Neutrophil (primary cell): ENCODE results near the gene ID1.

Experiments
- H3K27ac ChIP-seq: fragments of 200-600 bp; sonication (generic); 2 replicates; pipeline ENCODE4 v1.5.1; 2016; ENCODE audit warnings: mild to moderate bottlenecking, moderate library complexity
- H3K27me3 ChIP-seq: fragments of 200-600 bp; sonication (generic); 2 replicates; pipeline ENCODE4 v1.6.0; 2016; ENCODE audit warnings: mild to moderate bottlenecking
- H3K36me3 ChIP-seq: fragments of 200-600 bp; sonication (generic); 2 replicates; pipeline ENCODE4 v1.5.1; 2017
- H3K4me1 ChIP-seq, 2 experiments: fragments of 200-600 bp in 1 of 2; sonication (generic) in 1 of 2; 1 replicate in 1 of 2; 2 replicates in 1 of 2; pipeline versions ENCODE4 v1.5.1 to v1.6.1; 2013 to 2016; ENCODE audit warnings: low read depth in 1 of 2, low read length in 1 of 2, mild to moderate bottlenecking in 1 of 2, moderate library complexity in 1 of 2; ENCODE audit not compliant: control insufficient read depth in 1 of 2, insufficient read depth in 1 of 2
- H3K4me3 ChIP-seq, 2 experiments: fragments of 200-600 bp in 1 of 2; sonication (generic) in 1 of 2; 1 replicate in 1 of 2; 2 replicates in 1 of 2; pipeline ENCODE4 v1.5.1; 2013 to 2016; ENCODE audit warnings: low read depth in 1 of 2, low read length in 1 of 2, mild to moderate bottlenecking in 1 of 2, moderate library complexity in 1 of 2
- H3K9me3 ChIP-seq: fragments of 200-600 bp; sonication (generic); 2 replicates; pipeline ENCODE4 v1.5.1; 2016
- TF ChIP-seq, protein P1 (sequence below): fragments of 200-600 bp; sonication (generic); IDR thresholded peaks from 2 replicates; pipeline ENCODE4 v1.5.1; 2016; ENCODE audit warnings: antibody characterized with exemption

The ID1 gene

DNA sequence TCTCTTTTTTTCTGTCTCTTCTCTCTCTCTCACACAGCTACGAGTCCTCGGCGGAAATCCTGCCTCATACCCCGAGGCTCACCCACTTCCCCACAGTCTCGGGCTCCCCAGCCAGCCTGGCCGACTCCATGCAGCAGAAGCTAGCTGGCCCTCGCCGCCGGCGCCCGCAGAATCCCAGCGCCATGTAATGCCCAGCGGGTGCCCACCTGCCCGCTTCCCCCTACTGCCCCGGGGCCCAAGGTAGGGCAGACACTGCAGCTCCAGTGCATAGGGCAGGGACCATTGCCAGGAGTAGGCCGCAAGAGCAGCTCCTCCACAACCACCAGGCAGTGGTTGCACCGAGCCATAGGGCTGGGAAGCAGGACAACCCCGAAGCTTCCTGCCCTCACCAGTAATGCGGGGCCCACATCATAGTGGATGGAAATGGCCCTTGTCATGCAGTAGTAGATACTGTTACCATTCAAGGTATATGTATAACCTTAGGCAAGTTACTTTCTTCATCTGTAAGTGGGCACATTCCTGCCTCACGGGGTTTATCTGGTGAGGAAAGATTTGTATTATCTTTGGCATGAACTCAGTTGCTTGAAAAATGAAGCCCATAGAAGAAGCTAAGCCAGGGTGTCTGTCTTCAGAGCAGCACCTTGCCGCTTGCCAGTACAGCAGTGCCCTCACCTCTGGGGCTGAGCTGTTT lies 36.9 kb upstream of the ID1 start:
- H3K27ac ChIP-seq, result peak overlapping the region; percentile 38
- TF ChIP-seq, protein P1, sequence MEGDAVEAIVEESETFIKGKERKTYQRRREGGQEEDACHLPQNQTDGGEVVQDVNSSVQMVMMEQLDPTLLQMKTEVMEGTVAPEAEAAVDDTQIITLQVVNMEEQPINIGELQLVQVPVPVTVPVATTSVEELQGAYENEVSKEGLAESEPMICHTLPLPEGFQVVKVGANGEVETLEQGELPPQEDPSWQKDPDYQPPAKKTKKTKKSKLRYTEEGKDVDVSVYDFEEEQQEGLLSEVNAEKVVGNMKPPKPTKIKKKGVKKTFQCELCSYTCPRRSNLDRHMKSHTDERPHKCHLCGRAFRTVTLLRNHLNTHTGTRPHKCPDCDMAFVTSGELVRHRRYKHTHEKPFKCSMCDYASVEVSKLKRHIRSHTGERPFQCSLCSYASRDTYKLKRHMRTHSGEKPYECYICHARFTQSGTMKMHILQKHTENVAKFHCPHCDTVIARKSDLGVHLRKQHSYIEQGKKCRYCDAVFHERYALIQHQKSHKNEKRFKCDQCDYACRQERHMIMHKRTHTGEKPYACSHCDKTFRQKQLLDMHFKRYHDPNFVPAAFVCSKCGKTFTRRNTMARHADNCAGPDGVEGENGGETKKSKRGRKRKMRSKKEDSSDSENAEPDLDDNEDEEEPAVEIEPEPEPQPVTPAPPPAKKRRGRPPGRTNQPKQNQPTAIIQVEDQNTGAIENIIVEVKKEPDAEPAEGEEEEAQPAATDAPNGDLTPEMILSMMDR, result no peak
- peaks cover 73% of the 10 kb centered on the region for H3K36me3 ChIP-seq

DNA sequence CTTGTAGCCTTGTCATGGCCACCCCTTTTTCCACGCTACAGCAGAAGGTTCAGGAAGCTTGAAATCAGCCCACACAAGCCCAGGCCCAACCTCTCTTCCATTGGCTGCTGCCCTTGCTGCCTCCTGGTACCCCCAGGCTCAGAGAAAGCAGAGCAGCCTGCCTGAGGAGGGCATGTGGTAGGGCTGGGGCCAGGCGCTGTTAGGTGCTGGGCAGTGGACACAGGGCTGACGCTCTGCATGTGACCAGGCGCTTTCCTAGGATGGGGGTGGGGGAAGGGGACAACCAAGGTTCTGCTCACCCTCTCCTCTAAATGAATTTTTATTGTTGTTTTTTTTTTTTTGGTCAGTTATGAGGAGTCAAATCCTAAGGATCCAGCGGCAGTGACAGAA lies 36.3 kb upstream of the ID1 start:
- peaks cover 67% of the 10 kb centered on the region for H3K36me3 ChIP-seq
- H3K4me3 ChIP-seq, result no peak overlapping the region
- H3K9me3 ChIP-seq, result no peaks in the 10 kb centered on the region
- TF ChIP-seq, protein P1, result no peak
- peaks cover 17 to 21% of the 10 kb centered on the region in 2 experiments for H3K4me1 ChIP-seq
- peak overlapping the region; percentile 38 for H3K27ac ChIP-seq
- no peaks in the 10 kb centered on the region for H3K27me3 ChIP-seq

More for the DNA sequence above, 36.9 kb upstream of the ID1 start:
- H3K4me3 ChIP-seq, result no peak overlapping the region
- no peaks in the 10 kb centered on the region for H3K9me3 ChIP-seq
- H3K4me1 ChIP-seq, result peaks cover 12 to 15% of the 10 kb centered on the region in 2 experiments
- no peaks in the 10 kb centered on the region for H3K27me3 ChIP-seq

DNA sequence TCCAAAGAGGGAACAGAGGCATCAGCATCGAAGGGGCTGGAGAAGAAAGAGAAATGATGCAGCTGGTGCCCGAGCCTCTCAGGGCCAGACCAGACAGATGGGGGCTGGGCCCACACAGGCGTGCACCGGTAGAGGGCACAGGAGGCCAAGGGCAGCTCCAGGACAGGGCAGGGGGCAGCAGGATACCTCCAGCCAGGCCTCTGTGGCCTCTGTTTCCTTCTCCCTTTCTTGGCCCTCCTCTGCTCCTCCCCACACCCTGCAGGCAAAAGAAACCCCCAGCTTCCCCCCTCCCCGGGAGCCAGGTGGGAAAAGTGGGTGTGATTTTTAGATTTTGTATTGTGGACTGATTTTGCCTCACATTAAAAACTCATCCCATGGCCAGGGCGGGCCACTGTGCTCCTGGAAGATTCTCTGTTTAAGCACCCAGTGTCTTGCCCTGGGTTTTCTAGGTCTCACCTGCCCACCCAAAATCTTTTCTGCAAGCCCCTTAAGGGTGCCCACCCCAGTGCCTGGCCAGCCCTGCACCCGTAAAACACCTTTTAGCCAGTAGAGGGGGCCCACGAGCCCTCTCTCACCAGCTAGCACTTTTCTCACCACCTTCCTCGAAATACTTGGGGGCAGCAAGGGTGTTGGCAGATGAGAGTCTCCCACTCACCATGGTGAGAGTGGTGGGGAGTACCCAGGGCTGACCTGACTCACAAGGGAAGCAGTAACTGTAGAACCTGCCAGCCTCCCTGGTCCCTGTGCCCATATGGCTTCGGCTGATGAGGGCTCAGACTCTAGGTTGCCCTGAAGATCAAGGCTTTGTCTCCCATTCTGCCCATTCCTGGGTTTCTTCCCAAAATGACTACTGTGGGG lies 35.7 kb upstream of the ID1 start:
- peak overlapping the region; percentile 38 for H3K27ac ChIP-seq
- peaks cover 61% of the 10 kb centered on the region for H3K36me3 ChIP-seq
- H3K27me3 ChIP-seq, result no peaks in the 10 kb centered on the region
- no peak overlapping the region for H3K4me3 ChIP-seq
- no peaks in the 10 kb centered on the region for H3K9me3 ChIP-seq
- H3K4me1 ChIP-seq, result peaks cover 18 to 22% of the 10 kb centered on the region in 2 experiments
- TF ChIP-seq, protein P1, result peak; percentile 78

- Histone ChIP-seq H3K4me1 (peaks cover 18 to 22% of the 10 kb centered on the region in 2 experiments), H3K9me3 (no peaks in the 10 kb centered on the region), H3K27ac (peak overlapping the region; percentile 38), H3K4me3 (no peak overlapping the region), H3K27me3 (no peaks in the 10 kb centered on the region), H3K36me3 (peaks cover 58% of the 10 kb centered on the region)
- TF ChIP-seq, protein P1, result no peak
Observed at GRCh38 chr20:31570021-31570463, 35.0 kb upstream of the ID1 start.

DNA sequence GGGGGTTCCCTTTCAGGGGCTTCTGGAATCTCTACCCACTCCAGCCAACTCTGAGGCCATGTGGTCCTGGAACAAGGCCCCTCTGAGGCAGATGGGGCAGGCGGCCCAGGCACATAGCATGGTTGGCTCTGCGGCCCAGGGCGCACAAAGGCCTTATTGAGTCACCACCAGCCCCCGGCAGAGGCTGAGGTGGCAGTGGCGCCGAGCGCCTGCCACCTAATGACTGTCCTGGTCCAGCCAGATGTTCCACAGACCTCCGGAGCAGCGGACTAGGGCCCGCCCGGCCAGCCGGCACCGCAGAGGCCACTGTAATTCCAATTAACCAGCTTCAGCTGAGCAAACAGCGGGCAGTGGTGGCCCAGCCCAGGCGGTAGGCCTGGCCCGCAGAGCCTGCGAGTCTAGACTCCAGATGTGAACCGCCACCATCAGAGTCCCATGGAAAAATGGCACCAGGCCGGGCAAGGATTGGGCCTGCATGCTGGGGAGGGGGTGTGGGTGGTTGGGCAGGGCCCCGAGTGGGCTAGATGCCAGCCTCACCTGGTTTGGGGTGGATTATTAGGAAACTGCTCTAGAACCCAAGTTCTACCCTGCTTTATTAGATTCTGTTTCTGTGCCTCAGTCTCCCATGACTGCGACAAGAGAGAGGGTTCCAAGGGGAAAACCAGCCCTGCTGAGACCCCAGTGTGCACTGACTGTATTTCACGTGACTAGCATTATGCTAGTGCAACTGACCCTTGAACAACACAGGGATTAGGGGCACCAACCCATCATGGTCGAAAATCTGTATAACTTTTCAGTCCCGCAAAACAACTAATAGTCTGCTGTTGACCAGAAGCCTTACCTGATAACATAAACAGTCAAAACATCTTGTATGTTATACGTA lies 34.1 kb upstream of the ID1 start:
- peaks cover 18 to 22% of the 10 kb centered on the region in 2 experiments for H3K4me1 ChIP-seq
- H3K27ac ChIP-seq, result peak overlapping the region; percentile 38

More for the DNA sequence above, 34.1 kb upstream of the ID1 start:
- TF ChIP-seq, protein P1, result no peak
- Histone ChIP-seq H3K4me3 (no peak overlapping the region), H3K9me3 (no peaks in the 10 kb centered on the region), H3K36me3 (peaks cover 53% of the 10 kb centered on the region), H3K27me3 (no peaks in the 10 kb centered on the region)
